PC-3 (cell line): ENCODE measurements around the gene PSMD13. TPM values are rescaled to one million over a fixed set of nuclear protein-coding genes. Genes with fewer than 3 reads are reported as not detected.

Experiments
- ATAC-seq: fragments of 200-7000 bp; cut with Tn5 transposase; 2 replicates; pipeline ENCODE4 v1.9.1; 2020; ENCODE audit warnings: mild to moderate bottlenecking, moderate library complexity
- BruUV-seq: library from RNA; stranded (reverse); fragments of 400-500 nt; replicated peaks from 2 replicates; lab custom pipeline; 2021; lab: Mats Ljungman, UMichigan
- CTCF ChIA-PET: fragments of 300-600 bp; sonication (Branson Sonifier 250); formaldehyde crosslinking; loops from one replicate; lab custom pipeline; 2022; ENCODE audit warnings: antibody characterized with exemption; lab: Charles Lee
- POLR2A ChIA-PET: fragments of 300-600 bp; sonication (Branson Sonifier 250); formaldehyde crosslinking; loops from one replicate; lab custom pipeline; 2022; ENCODE audit warnings: antibody characterized with exemption; ENCODE audit not compliant: unreplicated experiment; lab: Charles Lee
- DNase-seq: peaks from one replicate; pipeline ENCODE4 v3.0.0-alpha.2; 2015
- H2AFZ ChIP-seq: fragments of 300-600 bp; sonication (generic); 2 replicates; pipeline ENCODE4 v1.6.0; 2016; ENCODE audit warnings: antibody characterized with exemption, low read length
- H3F3A ChIP-seq: fragments of 300-600 bp; sonication (generic); one replicate; pipeline ENCODE4 v1.6.0; 2017; ENCODE audit warnings: antibody characterized with exemption, low read length, control low read depth, mild to moderate bottlenecking; ENCODE audit not compliant: unreplicated experiment
- H3K27ac ChIP-seq: fragments of 300-600 bp; sonication (generic); 2 replicates; pipeline ENCODE4 v1.5.1; 2016; ENCODE audit warnings: mild to moderate bottlenecking, low read length
- H3K27me3 ChIP-seq: fragments of 300-600 bp; sonication (generic); 2 replicates; pipeline ENCODE4 v1.6.1; 2016; ENCODE audit warnings: low read length, mixed read lengths
- H3K36me3 ChIP-seq: fragments of 300-600 bp; sonication (generic); 2 replicates; pipeline ENCODE4 v1.6.1; 2016; ENCODE audit warnings: low read depth, mixed run types, low read length, mixed read lengths
- H3K4me1 ChIP-seq: fragments of 300-600 bp; sonication (generic); 2 replicates; pipeline ENCODE4 v1.5.1; 2016; ENCODE audit warnings: low read length; ENCODE audit not compliant: insufficient read depth
- H3K4me2 ChIP-seq: fragments of 300-600 bp; sonication (generic); 2 replicates; pipeline ENCODE4 v1.6.0; 2016; ENCODE audit warnings: low read length
- H3K4me3 ChIP-seq: fragments of 300-600 bp; sonication (generic); 2 replicates; pipeline ENCODE4 v1.5.1; 2016; ENCODE audit warnings: mild to moderate bottlenecking, low read length, mixed read lengths
- H3K79me2 ChIP-seq: fragments of 300-600 bp; sonication (generic); 2 replicates; pipeline ENCODE4 v1.6.1; 2017; ENCODE audit warnings: low read length, mixed read lengths
- H3K9ac ChIP-seq: fragments of 300-600 bp; sonication (generic); 2 replicates; pipeline ENCODE4 v1.6.0; 2016; ENCODE audit warnings: mild to moderate bottlenecking, low read length
- H3K9me2 ChIP-seq: fragments of 300-600 bp; sonication (generic); replicated peaks from 2 replicates; pipeline ENCODE4 v1.6.1; 2016; ENCODE audit warnings: mixed run types, low read length, mixed read lengths
- H3K9me3 ChIP-seq: fragments of 300-600 bp; sonication (generic); 2 replicates; pipeline ENCODE4 v1.6.1; 2016; ENCODE audit warnings: low read length, mixed read lengths
- H4K20me1 ChIP-seq: fragments of 300-600 bp; sonication (generic); 2 replicates; pipeline ENCODE4 v1.6.1; 2016; ENCODE audit warnings: low read length, mixed read lengths
- EZH2 ChIP-seq: fragments of 300-600 bp; sonication (generic); IDR thresholded peaks from one replicate; pipeline ENCODE4 v1.6.1; 2017; ENCODE audit warnings: antibody characterized with exemption, mild to moderate bottlenecking, low read length; ENCODE audit not compliant: unreplicated experiment
- EZH2phosphoT487 ChIP-seq: fragments of 300-600 bp; sonication (generic); IDR thresholded peaks from 2 replicates; pipeline ENCODE4 v1.6.1; 2018; ENCODE audit warnings: mild to moderate bottlenecking, antibody characterized with exemption, low read length, borderline replicate concordance
- intact Hi-C: fragments of 100-400 bp; cut with micrococcal nuclease; formaldehyde crosslinking; loops from 2 replicates; pipeline ENCODE4 v1.9.0; 2023
- total RNA-seq: library from RNA; depleted of rRNA; stranded (reverse); fragments of >200 nt; gene quantifications from 2 replicates; pipeline ENCODE4 v1.2.3, GENCODE V29; 2014
- TF ChIP-seq, protein P1 (sequence below): fragments of 300-600 bp; sonication (generic); conservative IDR thresholded peaks from 2 replicates; pipeline ENCODE4 v1.5.1; 2017; ENCODE audit warnings: antibody characterized with exemption, low read depth, mild to moderate bottlenecking, low read length

PSMD13 gene
- total RNA-seq, 1 experiment from 2014 or later, result 255 TPM

DNA sequence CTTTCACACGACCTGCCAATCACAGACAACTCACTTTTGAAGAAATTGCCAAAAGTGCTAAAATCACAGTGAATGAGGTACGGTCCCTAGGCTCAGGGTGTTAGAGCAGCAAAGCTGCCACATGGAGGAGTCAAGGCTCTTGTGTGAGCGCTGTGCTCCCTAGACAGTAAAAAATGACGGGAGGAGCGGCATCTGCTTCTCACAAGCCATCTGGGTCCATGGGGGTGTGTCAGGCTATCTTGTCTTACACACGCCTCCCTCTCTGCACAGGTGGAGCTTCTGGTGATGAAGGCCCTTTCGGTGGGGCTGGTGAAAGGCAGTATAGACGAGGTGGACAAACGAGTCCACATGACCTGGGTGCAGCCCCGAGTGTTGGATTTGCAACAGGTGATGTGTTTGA is 14.8 kb downstream of the PSMD13 start:
- Histone ChIP-seq H3K4me1 (no peaks in the 10 kb centered on the region), H3K79me2 (no peaks in the 10 kb centered on the region), H3K9me2 (no peaks in the 10 kb centered on the region), H4K20me1 (no peaks in the 10 kb centered on the region), H3K4me2 (no peak overlapping the region), H3K27me3 (no peaks in the 10 kb centered on the region), H2AFZ (no peak overlapping the region), H3K27ac (no peak overlapping the region), H3K9ac (no peak overlapping the region), H3K36me3 (peaks cover 39% of the 10 kb centered on the region), H3K4me3 (no peak overlapping the region), H3K9me3 (no peaks in the 10 kb centered on the region), H3F3A (no peaks in the 10 kb centered on the region)
- CTCF ChIA-PET, result no interaction called here
- DNase-seq (no peak), ATAC-seq (no peak)
- BruUV-seq, result no TSS peak
- POLR2A ChIA-PET, result no interaction called here
- TF ChIP-seq EZH2phosphoT487 (no peak), EZH2 (no peak)
- TF ChIP-seq, protein P1, sequence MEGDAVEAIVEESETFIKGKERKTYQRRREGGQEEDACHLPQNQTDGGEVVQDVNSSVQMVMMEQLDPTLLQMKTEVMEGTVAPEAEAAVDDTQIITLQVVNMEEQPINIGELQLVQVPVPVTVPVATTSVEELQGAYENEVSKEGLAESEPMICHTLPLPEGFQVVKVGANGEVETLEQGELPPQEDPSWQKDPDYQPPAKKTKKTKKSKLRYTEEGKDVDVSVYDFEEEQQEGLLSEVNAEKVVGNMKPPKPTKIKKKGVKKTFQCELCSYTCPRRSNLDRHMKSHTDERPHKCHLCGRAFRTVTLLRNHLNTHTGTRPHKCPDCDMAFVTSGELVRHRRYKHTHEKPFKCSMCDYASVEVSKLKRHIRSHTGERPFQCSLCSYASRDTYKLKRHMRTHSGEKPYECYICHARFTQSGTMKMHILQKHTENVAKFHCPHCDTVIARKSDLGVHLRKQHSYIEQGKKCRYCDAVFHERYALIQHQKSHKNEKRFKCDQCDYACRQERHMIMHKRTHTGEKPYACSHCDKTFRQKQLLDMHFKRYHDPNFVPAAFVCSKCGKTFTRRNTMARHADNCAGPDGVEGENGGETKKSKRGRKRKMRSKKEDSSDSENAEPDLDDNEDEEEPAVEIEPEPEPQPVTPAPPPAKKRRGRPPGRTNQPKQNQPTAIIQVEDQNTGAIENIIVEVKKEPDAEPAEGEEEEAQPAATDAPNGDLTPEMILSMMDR, result no peak
- intact Hi-C loops, result no loop called here

DNA sequence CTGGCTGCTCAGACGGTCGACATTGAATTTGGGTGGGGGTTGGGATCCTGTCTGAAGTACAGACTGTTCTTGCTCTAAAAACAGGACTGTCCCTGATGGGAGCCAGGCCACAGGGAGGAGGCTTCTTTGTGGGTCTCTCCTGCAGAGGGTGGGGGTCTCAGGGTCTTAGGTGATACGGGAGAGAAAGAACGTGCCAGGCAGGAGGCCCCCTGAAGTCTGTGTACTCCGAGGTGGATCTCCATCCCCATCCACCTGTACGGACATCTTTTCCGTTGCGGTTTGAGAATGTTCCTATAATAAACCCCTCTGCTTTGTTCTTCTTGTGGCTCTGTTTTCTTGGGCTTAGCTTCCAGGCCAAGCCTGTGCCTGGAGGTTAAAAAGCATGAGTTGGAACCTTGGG is 15.9 kb downstream of the PSMD13 start:
- ATAC-seq, result no peak
- H3K4me1 ChIP-seq, result no peaks in the 10 kb centered on the region

DNA sequence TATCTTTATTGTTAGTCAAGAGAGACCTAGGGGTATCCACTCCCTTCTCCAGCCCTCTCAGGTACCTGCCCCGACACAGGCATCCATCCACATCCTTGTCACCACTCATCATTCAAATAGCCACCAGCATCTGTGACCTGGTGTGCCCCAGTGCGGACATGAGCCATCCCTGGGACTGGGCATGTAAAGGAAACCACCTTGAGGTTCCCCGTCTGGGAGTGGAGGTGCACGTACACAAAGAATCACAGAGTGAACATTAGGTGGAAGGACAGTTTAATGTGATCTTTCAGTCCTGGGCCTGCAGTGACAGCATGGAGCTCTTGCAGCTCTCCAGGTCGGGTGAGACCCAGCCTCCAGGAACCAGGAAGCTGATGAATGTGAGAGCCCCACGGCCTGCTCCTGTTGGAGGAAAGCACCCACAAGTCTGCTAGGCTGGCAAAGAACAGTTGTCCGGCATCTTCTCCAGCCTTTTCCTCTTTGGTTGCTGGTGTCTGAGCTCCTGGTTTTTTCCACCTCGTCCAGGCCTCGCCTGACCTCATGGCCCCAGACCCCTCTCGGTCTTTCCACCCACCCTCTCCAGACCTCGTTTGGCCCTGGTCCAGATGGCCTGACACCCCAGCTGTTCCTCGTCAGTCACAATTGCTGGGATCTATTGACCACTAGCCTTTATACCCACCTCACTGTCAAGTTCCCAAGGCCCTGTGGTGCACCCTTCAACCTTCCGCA is 16.5 kb downstream of the PSMD13 start:
- Histone ChIP-seq H3K4me1 (no peaks in the 10 kb centered on the region), H3K9ac (no peak overlapping the region), H4K20me1 (no peaks in the 10 kb centered on the region), H3K9me2 (no peaks in the 10 kb centered on the region), H3K36me3 (peaks cover 30% of the 10 kb centered on the region), H3F3A (no peaks in the 10 kb centered on the region), H3K9me3 (no peaks in the 10 kb centered on the region), H3K27me3 (no peaks in the 10 kb centered on the region), H3K4me3 (no peak overlapping the region), H3K79me2 (no peaks in the 10 kb centered on the region), H3K27ac (no peak overlapping the region), H3K4me2 (no peak overlapping the region), H2AFZ (no peak overlapping the region)
- DNase-seq (no peak), ATAC-seq (no peak)
- intact Hi-C loops, result no loop called here
- TF ChIP-seq EZH2 (no peak), EZH2phosphoT487 (no peak)
- TF ChIP-seq, protein P1, result no peak
- CTCF ChIA-PET, result no interaction called here
- POLR2A ChIA-PET, result no interaction called here
- BruUV-seq, result no TSS peak

More for the DNA sequence above, 15.9 kb downstream of the PSMD13 start:
- H3K4me2 ChIP-seq, result no peak overlapping the region
- H2AFZ ChIP-seq, result no peak overlapping the region
- H3F3A ChIP-seq, result no peaks in the 10 kb centered on the region
- POLR2A ChIA-PET, result no interaction called here
- CTCF ChIA-PET, result no interaction called here
- H4K20me1 ChIP-seq, result no peaks in the 10 kb centered on the region
- no peaks in the 10 kb centered on the region for H3K79me2 ChIP-seq
- no peak overlapping the region for H3K9ac ChIP-seq
- no peak for DNase-seq
- H3K9me2 ChIP-seq, result no peaks in the 10 kb centered on the region
- no peak overlapping the region for H3K4me3 ChIP-seq
- H3K27ac ChIP-seq, result no peak overlapping the region
- TSS peak; percentile 61 for BruUV-seq
- intact Hi-C loops, result no loop called here
- no peak for TF ChIP-seq EZH2
- no peak for TF ChIP-seq EZH2phosphoT487
- H3K36me3 ChIP-seq, result peaks cover 30% of the 10 kb centered on the region
- H3K27me3 ChIP-seq, result no peaks in the 10 kb centered on the region
- H3K9me3 ChIP-seq, result no peaks in the 10 kb centered on the region
